Esophagus squamous epithelium (tissue), 5 donors: ENCODE measurements around the gene ANXA9. TPM values are rescaled to one million over a fixed set of nuclear protein-coding genes. Genes with fewer than 3 reads are reported as not detected.

Source experiments
- DNase-seq: peaks from one replicate; lab custom pipeline; 2025; lab: John Stamatoyannopoulos, UW
- H3K27ac ChIP-seq, 4 donors: fragments of 200-600 bp; sonication (generic); one replicate each; pipeline ENCODE4 v1.5.1; 2016 to 2019; ENCODE audit warnings: mild to moderate bottlenecking in 1 of 4
- H3K27me3 ChIP-seq, 4 donors: fragments of 200-600 bp; sonication (generic); 1 replicate in 3 of 4; 2 replicates in 1 of 4; pipeline versions ENCODE4 v1.5.1 to v1.6.0; 2017 to 2021; ENCODE audit warnings: antibody characterized with exemption in 1 of 4
- H3K36me3 ChIP-seq, 3 donors: fragments of 200-600 bp; sonication (generic); one replicate each; pipeline ENCODE4 v1.5.1; 2016 to 2019
- H3K4me1 ChIP-seq, 3 donors: fragments of 200-600 bp; sonication (generic); one replicate each; pipeline ENCODE4 v1.5.1; 2017 to 2019
- H3K4me3 ChIP-seq, 4 donors: fragments of 200-600 bp; sonication (generic); 1 replicate in 3 of 4; 2 replicates in 1 of 4; pipeline ENCODE4 v1.5.1; 2016 to 2019; ENCODE audit warnings: mild to moderate bottlenecking in 2 of 4, moderate library complexity in 1 of 4
- H3K9me3 ChIP-seq, 3 donors: fragments of 200-600 bp; sonication (generic); one replicate each; pipeline ENCODE4 v1.5.1; 2016 to 2019
- CTCF ChIP-seq, 6 experiments: fragments of 450-650 bp in 4 of 6; fragments of 200-600 bp in 2 of 6; sonication (generic) in 2 of 6; IDR thresholded peaks; one replicate each; pipeline ENCODE4 v1.5.1; 2016 to 2019; ENCODE audit warnings: antibody characterized with exemption in 6 of 6, mild to moderate bottlenecking in 4 of 6, moderate library complexity in 4 of 6
- POLR2A ChIP-seq, 4 donors: fragments of 450-650 bp; IDR thresholded peaks; one replicate each; pipeline ENCODE4 v1.6.1; 2017; ENCODE audit warnings: antibody characterized with exemption in 4 of 4, mild to moderate bottlenecking in 4 of 4, moderate library complexity in 3 of 4
- WGBS, 2 donors: methylation state at CpG; one replicate each; pipeline ENCODE4 v1.1.5; 2018; 5-methylcytosine and 5-hydroxymethylcytosine counted together
- intact Hi-C: fragments of 100-400 bp; cut with DNase I; formaldehyde crosslinking; loops from one replicate; pipeline ENCODE4 v1.15.0; 2022
- total RNA-seq, 4 donors: library from RNA; depleted of rRNA; stranded (reverse); fragments of >200 nt; gene quantifications; one replicate each; pipeline ENCODE4 v1.1.0, GENCODE V29; 2016
- donor health status: DM: yes; HTN: yes; CAD: no.

Gene ANXA9
- total RNA-seq, 4 donors from 2014 or later, result 1.2 to 7.8 (median 4.4) TPM

- Histone ChIP-seq H3K36me3 (peaks cover 40 to 79% (median 52%) of the 10 kb centered on the region in 3 donors), H3K27ac (no peak overlapping the region), H3K4me3 (no peak overlapping the region), H3K27me3 (no peaks in the 10 kb centered on the region), H3K9me3 (no peaks in the 10 kb centered on the region), H3K4me1 (peaks cover 10 to 17% (median 10%) of the 10 kb centered on the region in 3 donors)
- intact Hi-C loops, result no loop called here
- TF ChIP-seq POLR2A (IDR thresholded peaks at IDR 0.05) (no peak), CTCF (IDR thresholded peaks at IDR 0.05) (no peak)
- DNase-seq, result no peak
- WGBS, 2 donors, result 62 to 66% methylated on average over 6 of the region's 6 CpGs
Measured at GRCh38 chr1:150966011-150966410, 16.1 kb upstream of the ANXA9 start.

- no peak for TF ChIP-seq POLR2A (IDR thresholded peaks at IDR 0.05)
- no peak for TF ChIP-seq CTCF (IDR thresholded peaks at IDR 0.05)
- Histone ChIP-seq H3K9me3 (no peaks in the 10 kb centered on the region), H3K4me3 (no peak overlapping the region), H3K4me1 (peaks cover 25 to 36% (median 29%) of the 10 kb centered on the region in 3 donors), H3K27me3 (no peaks in the 10 kb centered on the region), H3K27ac (no peak overlapping the region), H3K36me3 (peaks cover 34 to 60% (median 52%) of the 10 kb centered on the region in 3 donors)
- 93 to 100% methylated on average over 2 to 8 of the region's 13 CpGs for WGBS, 2 donors
- no peak for DNase-seq
- intact Hi-C loops, result no loop called here
Measured at GRCh38 chr1:150967936-150968335, 14.2 kb upstream of the ANXA9 start.

GRCh38 chr1:150968491-150968890 lies 13.6 kb upstream of the ANXA9 start:
- TF ChIP-seq CTCF (IDR thresholded peaks at IDR 0.05) (no peak), POLR2A (IDR thresholded peaks at IDR 0.05) (no peak)
- Histone ChIP-seq H3K27ac (no peak overlapping the region), H3K9me3 (no peaks in the 10 kb centered on the region), H3K36me3 (peaks cover 34 to 55% (median 47%) of the 10 kb centered on the region in 3 donors), H3K4me1 (peaks cover 27 to 41% (median 34%) of the 10 kb centered on the region in 3 donors), H3K27me3 (no peaks in the 10 kb centered on the region), H3K4me3 (no peak overlapping the region)
- intact Hi-C loops, result no loop called here
- WGBS, 2 donors, result 92 to 100% methylated on average over 3 of the region's 4 CpGs
- DNase-seq, result no peak

- DNase-seq, result no peak
- peaks cover 27 to 47% (median 36%) of the 10 kb centered on the region in 3 donors for H3K4me1 ChIP-seq
- no peaks in the 10 kb centered on the region for H3K9me3 ChIP-seq
- intact Hi-C loops, result no loop called here
- no peak overlapping the region for H3K27ac ChIP-seq
- no peak for TF ChIP-seq CTCF (IDR thresholded peaks at IDR 0.05)
- no peak for TF ChIP-seq POLR2A (IDR thresholded peaks at IDR 0.05)
- peaks cover 34 to 43% (median 36%) of the 10 kb centered on the region in 3 donors for H3K36me3 ChIP-seq
- no peak overlapping the region for H3K4me3 ChIP-seq
- H3K27me3 ChIP-seq, result no peaks in the 10 kb centered on the region
- 89 to 100% methylated on average over 1 to 2 of the region's 3 CpGs for WGBS, 2 donors
Measured at GRCh38 chr1:150969626-150970025, 12.5 kb upstream of the ANXA9 start.

GRCh38 chr1:150970808-150971582 lies 11.1 kb upstream of the ANXA9 start:
- no peak for DNase-seq
- TF ChIP-seq POLR2A (IDR thresholded peaks at IDR 0.05) (peak in 1 of 4 donors; percentile 17), CTCF (IDR thresholded peaks at IDR 0.05) (no peak)
- H3K27me3 ChIP-seq, result no peaks in the 10 kb centered on the region
- peaks cover 24 to 30% (median 27%) of the 10 kb centered on the region in 3 donors for H3K36me3 ChIP-seq
- H3K4me3 ChIP-seq, result peak overlapping the region in 2 of 4 donors; percentile 83 to 88
- peaks cover 27 to 56% (median 40%) of the 10 kb centered on the region in 3 donors for H3K4me1 ChIP-seq
- 58 to 68% methylated on average over 8 to 10 of the region's 11 CpGs for WGBS, 2 donors
- intact Hi-C loops, result no loop called here
- H3K27ac ChIP-seq, result peak overlapping the region in 3 of 4 donors; percentile 91 to 96 (median 96)
- no peaks in the 10 kb centered on the region for H3K9me3 ChIP-seq
